ENCODE measurements around the gene LKAAEAR1.
"Not testable (repeated sequence)": the region's sequence is repeated elsewhere in the genome, so short reads cannot be mapped to it uniquely, and the experiment has no call there.

LKAAEAR1 gene

DNA sequence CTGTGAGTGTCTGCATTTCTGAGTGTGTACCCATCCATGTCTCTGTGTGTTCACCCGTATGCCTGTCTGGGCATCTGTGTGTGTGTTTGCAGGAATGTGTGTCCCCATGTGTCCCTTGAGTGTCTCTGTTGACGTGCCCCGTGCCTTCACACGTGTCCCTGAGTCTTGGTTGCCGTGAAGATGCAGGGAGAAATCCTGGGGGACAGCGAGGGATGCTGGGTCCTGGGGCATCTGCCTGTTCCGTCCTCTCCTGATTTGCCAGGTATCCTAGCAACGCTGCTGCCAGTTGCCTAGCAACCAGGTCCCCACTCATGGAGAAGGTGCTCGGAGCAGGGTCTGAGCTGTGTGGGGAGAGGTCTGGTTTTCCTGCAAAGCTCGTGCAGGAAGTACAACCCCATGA is 6.0 kb upstream of the LKAAEAR1 start:
- H3K4me3 ChIP-seq (ENCODE audit: control insufficient read depth, low read depth, low read length) = no peak overlapping the region
- DNase-seq (ENCODE audit: low read depth) = no peak
- TF ChIP-seq, protein P1, sequence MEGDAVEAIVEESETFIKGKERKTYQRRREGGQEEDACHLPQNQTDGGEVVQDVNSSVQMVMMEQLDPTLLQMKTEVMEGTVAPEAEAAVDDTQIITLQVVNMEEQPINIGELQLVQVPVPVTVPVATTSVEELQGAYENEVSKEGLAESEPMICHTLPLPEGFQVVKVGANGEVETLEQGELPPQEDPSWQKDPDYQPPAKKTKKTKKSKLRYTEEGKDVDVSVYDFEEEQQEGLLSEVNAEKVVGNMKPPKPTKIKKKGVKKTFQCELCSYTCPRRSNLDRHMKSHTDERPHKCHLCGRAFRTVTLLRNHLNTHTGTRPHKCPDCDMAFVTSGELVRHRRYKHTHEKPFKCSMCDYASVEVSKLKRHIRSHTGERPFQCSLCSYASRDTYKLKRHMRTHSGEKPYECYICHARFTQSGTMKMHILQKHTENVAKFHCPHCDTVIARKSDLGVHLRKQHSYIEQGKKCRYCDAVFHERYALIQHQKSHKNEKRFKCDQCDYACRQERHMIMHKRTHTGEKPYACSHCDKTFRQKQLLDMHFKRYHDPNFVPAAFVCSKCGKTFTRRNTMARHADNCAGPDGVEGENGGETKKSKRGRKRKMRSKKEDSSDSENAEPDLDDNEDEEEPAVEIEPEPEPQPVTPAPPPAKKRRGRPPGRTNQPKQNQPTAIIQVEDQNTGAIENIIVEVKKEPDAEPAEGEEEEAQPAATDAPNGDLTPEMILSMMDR (IDR thresholded peaks at IDR 0.05; ENCODE audit: control insufficient read depth, insufficient read depth, low read depth, low read length, missing control alignments) = no peak

DNA sequence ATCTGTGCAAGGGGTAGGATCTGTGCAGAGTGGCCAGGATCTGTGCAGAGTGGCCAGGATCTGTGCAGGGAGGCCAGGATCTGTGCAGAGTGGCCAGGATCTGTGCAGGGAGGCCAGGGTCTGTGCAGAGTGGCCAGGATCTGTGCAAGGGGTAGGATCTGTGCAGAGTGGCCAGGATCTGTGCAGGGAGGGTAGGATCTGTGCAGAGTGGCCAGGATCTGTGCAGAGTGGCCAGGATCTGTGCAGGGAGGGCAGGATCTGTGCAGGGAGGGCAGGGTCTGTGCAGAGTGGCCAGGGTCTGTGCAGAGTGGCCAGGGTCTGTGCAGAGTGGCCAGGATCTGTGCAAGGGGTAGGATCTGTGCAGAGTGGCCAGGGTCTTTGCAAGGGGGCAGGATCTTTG is 4.4 kb upstream of the LKAAEAR1 start:
- not testable (repeated sequence) for DNase-seq (ENCODE audit: low read depth); H3K4me3 ChIP-seq (ENCODE audit: control insufficient read depth, low read depth, low read length)

DNA sequence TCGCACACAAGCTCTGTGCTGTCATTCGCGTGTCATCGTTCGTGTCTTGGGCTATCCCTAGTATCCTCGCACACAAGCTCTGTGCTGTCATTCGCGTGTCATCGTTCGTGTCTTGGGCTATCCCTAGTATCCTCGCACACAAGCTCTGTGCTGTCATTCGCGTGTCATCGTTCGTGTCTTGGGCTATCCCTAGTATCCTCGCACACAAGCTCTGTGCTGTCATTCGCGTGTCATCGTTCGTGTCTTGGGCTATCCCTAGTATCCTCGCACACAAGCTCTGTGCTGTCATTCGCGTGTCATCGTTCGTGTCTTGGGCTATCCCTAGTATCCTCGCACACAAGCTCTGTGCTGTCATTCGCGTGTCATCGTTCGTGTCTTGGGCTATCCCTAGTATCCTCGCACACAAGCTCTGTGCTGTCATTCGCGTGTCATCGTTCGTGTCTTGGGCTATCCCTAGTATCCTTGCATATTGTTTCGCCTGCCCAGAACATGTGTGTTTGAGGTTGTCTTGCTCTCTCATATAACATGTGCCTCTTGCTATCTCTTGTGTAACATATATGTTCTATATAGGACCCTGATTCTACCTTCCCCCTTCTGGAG is 3.1 kb upstream of the LKAAEAR1 start:
- not testable (repeated sequence) for DNase-seq (ENCODE audit: low read depth); H3K4me3 ChIP-seq (ENCODE audit: control insufficient read depth, low read depth, low read length)

DNA sequence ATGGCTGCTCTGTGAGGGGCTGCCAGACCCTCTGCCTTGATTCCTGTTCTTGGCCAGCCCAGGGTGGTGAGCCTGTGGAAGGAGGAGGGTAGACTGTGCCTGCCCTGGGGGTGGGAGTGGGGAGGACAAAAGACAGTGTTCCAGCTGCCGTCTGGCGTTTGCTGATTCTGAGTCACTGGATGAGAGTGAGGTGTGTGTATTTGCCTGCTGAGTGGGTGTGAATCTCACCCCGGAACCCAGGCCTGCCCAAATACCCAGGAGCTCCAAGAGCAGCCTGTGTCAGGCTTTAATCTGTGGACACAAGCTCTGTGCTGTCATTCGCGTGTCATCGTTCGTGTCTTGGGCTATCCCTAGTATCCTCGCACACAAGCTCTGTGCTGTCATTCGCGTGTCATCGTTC is 2.6 kb upstream of the LKAAEAR1 start:
- DNase-seq (ENCODE audit: low read depth) = no peak
- TF ChIP-seq, protein P1 (IDR thresholded peaks at IDR 0.05; ENCODE audit: control insufficient read depth, insufficient read depth, low read depth, low read length, missing control alignments) = no peak
- H3K4me3 ChIP-seq (ENCODE audit: control insufficient read depth, low read depth, low read length) = no peak overlapping the region

DNA sequence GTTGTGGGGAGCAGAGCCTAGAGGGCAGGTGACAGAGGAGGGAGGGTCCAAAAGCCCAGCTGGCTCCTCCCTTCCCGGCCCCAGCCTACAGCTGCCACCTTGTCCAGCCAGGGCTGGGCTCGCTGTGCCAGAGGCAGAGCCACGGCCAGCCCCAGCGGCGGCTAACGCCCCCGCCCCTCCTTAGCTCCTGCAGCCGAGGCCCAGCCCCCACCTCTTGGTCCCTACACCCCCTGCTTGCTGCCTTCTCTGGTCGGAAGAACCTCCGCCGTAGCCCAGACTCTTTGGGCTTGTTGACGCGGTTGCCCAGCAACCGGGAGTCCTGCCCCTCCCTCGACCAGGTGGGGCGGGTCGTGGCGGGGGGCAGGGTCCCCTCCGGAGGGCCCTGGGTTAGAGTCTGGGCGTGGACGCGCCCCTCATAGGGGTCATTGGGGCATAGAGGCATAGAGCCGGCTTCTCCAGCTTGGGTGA is 521 bp upstream of the LKAAEAR1 start:
- TF ChIP-seq, protein P1 (IDR thresholded peaks at IDR 0.05; ENCODE audit: control insufficient read depth, insufficient read depth, low read depth, low read length, missing control alignments) = no peak
- H3K4me3 ChIP-seq (ENCODE audit: control insufficient read depth, low read depth, low read length) = no peak overlapping the region
- no peak for DNase-seq (ENCODE audit: low read depth)

DNA sequence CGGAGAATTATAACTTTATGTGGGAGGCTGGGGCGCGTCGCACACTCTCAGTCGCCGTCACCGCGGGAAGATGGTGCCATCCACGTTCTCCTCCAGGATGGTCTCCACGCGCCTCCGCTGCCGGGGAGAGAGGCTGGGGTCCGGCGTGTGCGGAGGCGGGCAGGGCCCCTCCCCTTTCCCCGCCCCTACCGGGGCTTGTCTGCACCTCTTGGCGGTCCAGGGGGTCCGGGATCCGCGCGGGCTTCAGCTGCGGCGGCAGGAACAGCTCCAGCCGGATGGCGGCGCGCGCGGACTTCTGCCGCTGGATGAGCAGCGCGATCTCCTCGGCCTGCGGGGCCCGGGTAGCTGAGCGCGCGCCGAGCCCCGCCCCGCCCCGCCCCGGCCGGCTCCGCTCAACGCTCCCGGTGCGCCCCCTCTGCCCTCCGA is 807 bp downstream of the LKAAEAR1 start:
- TF ChIP-seq, protein P1 (IDR thresholded peaks at IDR 0.05; ENCODE audit: control insufficient read depth, insufficient read depth, low read depth, low read length, missing control alignments) = peak; percentile 55
- no peak for DNase-seq (ENCODE audit: low read depth)
- H3K4me3 ChIP-seq (ENCODE audit: control insufficient read depth, low read depth, low read length) = peak overlapping the region; percentile 28

DNA sequence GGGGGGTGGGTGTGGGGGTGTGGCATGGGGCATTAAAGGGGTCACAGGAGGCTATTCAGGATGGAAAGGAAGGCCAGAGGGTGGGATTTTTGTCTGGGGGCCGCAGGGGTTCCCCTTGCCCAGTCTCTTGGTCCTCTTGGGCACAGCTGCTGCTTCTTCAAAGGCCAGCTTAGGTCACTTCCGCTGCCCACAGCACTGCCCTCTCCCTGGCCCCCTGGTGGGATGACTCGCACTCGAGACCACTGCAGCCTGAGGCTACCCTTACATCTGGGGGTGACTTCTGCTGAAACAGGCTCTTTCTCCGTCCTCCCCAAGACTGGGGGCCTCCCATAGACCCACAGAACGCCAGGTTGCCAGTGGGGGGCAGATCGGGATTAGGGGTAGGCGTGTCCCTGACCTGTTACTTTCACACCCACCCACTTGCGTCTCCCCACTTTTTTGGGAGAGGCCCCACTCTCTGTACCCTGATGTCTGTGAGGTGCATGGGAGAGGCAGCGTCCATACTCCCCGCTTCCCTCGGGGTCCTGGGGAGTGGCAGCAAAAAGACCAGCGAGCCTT is 1.3 kb downstream of the LKAAEAR1 start:
- DNase-seq (ENCODE audit: low read depth) = no peak
- peak overlapping the region; percentile 28; the same call in 1 of the 2 replicates for H3K4me3 ChIP-seq (ENCODE audit: control insufficient read depth, low read depth, low read length)
- TF ChIP-seq, protein P1 (IDR thresholded peaks at IDR 0.05; ENCODE audit: control insufficient read depth, insufficient read depth, low read depth, low read length, missing control alignments) = peak; percentile 1
